ENCODE measurements around the gene LRRC8C. TPM values are rescaled to one million over a fixed set of nuclear protein-coding genes. Genes with fewer than 3 reads are reported as not detected.

LRRC8C gene
- total RNA-seq, 3 donors from 2014 or later = 1.5 to 5.0 (median 3.0) TPM

GRCh38 chr1:89630048-89630447 lies 2.9 kb upstream of the LRRC8C start:
- H3K9me3 ChIP-seq = no peaks in the 10 kb centered on the region
- intact Hi-C loops (cut with DNase I, micrococcal nuclease) = loop anchor here in 1 of 2 donors (10.0 kb wide), 1 partner anchor 135 kb away; no protein-coding TSS in a partner anchor
- DNase-seq = no peak
- H3K4me3 ChIP-seq = no peak overlapping the region
- ATAC-seq = no peak
- H3K4me1 ChIP-seq (ENCODE audit: low read depth) = peaks cover 6% of the 10 kb centered on the region
- TF ChIP-seq CTCF (IDR thresholded peaks at IDR 0.05) = no peak
- no peaks in the 10 kb centered on the region for H3K36me3 ChIP-seq (ENCODE audit: low read depth)

- no peak for TF ChIP-seq CTCF (IDR thresholded peaks at IDR 0.05)
These were observed 884 bp upstream of the LRRC8C start for GRCh38 chr1:89631816-89632656.

GRCh38 chr1:89633248-89633799 lies 404 bp downstream of the LRRC8C start:
- no peak for TF ChIP-seq CTCF (IDR thresholded peaks at IDR 0.05)
- DNase-seq (peak; percentile 32 to 77 (median 65)), ATAC-seq (peak; percentile 66)
- intact Hi-C loops (cut with DNase I, micrococcal nuclease) = loop anchor here in 1 of 2 donors (10.0 kb wide), 1 partner anchor 131 kb away; no protein-coding TSS in a partner anchor
- H3K36me3 ChIP-seq (ENCODE audit: low read depth) = no peaks in the 10 kb centered on the region
- no peaks in the 10 kb centered on the region for H3K9me3 ChIP-seq
- H3K4me1 ChIP-seq (ENCODE audit: low read depth) = peaks cover 6% of the 10 kb centered on the region
- H3K4me3 ChIP-seq = peak overlapping the region; percentile 46

More at GRCh38 chr1:89631816-89632656, 884 bp upstream of the LRRC8C start:
- peaks cover 6% of the 10 kb centered on the region for H3K4me1 ChIP-seq (ENCODE audit: low read depth)
- no peak for ATAC-seq
- intact Hi-C loops (cut with DNase I, micrococcal nuclease) = loop anchor here in 1 of 2 donors (10.0 kb wide), 1 partner anchor 133 kb away; no protein-coding TSS in a partner anchor
- peak overlapping the region; percentile 46 for H3K4me3 ChIP-seq
- H3K9me3 ChIP-seq = no peaks in the 10 kb centered on the region
- peak in 1 of 3 donors; percentile 33 for DNase-seq
- no peaks in the 10 kb centered on the region for H3K36me3 ChIP-seq (ENCODE audit: low read depth)

GRCh38 chr1:89633800-89634625 lies 1.1 kb downstream of the LRRC8C start:
- peaks cover 6% of the 10 kb centered on the region for H3K4me1 ChIP-seq (ENCODE audit: low read depth)
- ATAC-seq = peak; percentile 2
- DNase-seq = peak in 1 of 3 donors; percentile 19
- peak overlapping the region; percentile 46 for H3K4me3 ChIP-seq
- intact Hi-C loops (cut with DNase I, micrococcal nuclease) = loop anchor here in 1 of 2 donors (10.0 kb wide), 1 partner anchor 131 kb away; no protein-coding TSS in a partner anchor
- no peaks in the 10 kb centered on the region for H3K9me3 ChIP-seq
- H3K36me3 ChIP-seq (ENCODE audit: low read depth) = no peaks in the 10 kb centered on the region
- TF ChIP-seq CTCF (IDR thresholded peaks at IDR 0.05) = no peak
